Neuronal stem cell (in vitro differentiated cells): ENCODE measurements around the gene CEP68.

Experiments used
- DNase-seq: peaks from one replicate; pipeline ENCODE4 v3.0.0-alpha.2; 2013; ENCODE audit warnings: low spot score
- H2AFZ ChIP-seq: one replicate; pipeline ENCODE4 v1.6.1; 2013; ENCODE audit warnings: mild to moderate bottlenecking, low read length, inconsistent platforms
- H2AK5ac ChIP-seq: 2 replicates; pipeline ENCODE4 v1.6.1; 2013; ENCODE audit warnings: low read depth, mild to moderate bottlenecking, inconsistent platforms, low read length, moderate library complexity, mixed read lengths
- H2BK120ac ChIP-seq: 2 replicates; pipeline ENCODE4 v1.6.1; 2013; ENCODE audit warnings: low read depth, mild to moderate bottlenecking, inconsistent platforms, low read length, moderate library complexity, mixed read lengths
- H2BK12ac ChIP-seq: one replicate; pipeline ENCODE4 v1.6.1; 2013; ENCODE audit warnings: low read length, inconsistent platforms
- H2BK15ac ChIP-seq: 2 replicates; pipeline ENCODE4 v1.6.1; 2013; ENCODE audit warnings: mild to moderate bottlenecking, low read length, inconsistent platforms, mixed read lengths
- H2BK5ac ChIP-seq: one replicate; pipeline ENCODE4 v1.6.1; 2013; ENCODE audit warnings: inconsistent platforms, mild to moderate bottlenecking, low read length, moderate library complexity
- H3K14ac ChIP-seq: one replicate; pipeline ENCODE4 v1.6.1; 2013; ENCODE audit warnings: low read length, inconsistent platforms
- H3K18ac ChIP-seq: 2 replicates; pipeline ENCODE4 v1.6.1; 2013; ENCODE audit warnings: low read length, inconsistent platforms
- H3K23ac ChIP-seq: 2 replicates; pipeline ENCODE4 v1.6.1; 2013; ENCODE audit warnings: low read depth, mild to moderate bottlenecking, mixed read lengths, low read length, inconsistent platforms; ENCODE audit not compliant: poor library complexity
- H3K27ac ChIP-seq: replicated peaks from 3 replicates; pipeline ENCODE4 v1.5.1; 2013; ENCODE audit warnings: low read length, inconsistent platforms
- H3K27me3 ChIP-seq, 3 experiments: 2 replicates each; pipeline ENCODE4 v1.6.1; 2013; ENCODE audit warnings: low read length in 3 of 3, mild to moderate bottlenecking in 2 of 3, inconsistent platforms in 1 of 3, low read depth in 1 of 3, mixed read lengths in 1 of 3, moderate library complexity in 1 of 3; ENCODE audit not compliant: control insufficient read depth in 3 of 3, insufficient read depth in 3 of 3
- H3K36me3 ChIP-seq, 2 donors: replicated peaks in 1 of 2; 2 replicates each; pipeline ENCODE4 v1.6.1; 2013; ENCODE audit warnings: low read length in 2 of 2; ENCODE audit not compliant: control insufficient read depth in 2 of 2, insufficient read depth in 2 of 2
- H3K4ac ChIP-seq: 2 replicates; pipeline ENCODE4 v1.6.1; 2013; ENCODE audit warnings: inconsistent platforms, mild to moderate bottlenecking, low read length, moderate library complexity
- H3K4me1 ChIP-seq, 2 donors: 1 replicate in 1 of 2; 2 replicates in 1 of 2; pipeline ENCODE4 v1.6.1; 2013; ENCODE audit warnings: low read length in 2 of 2, low read depth in 1 of 2; ENCODE audit not compliant: control insufficient read depth in 2 of 2, insufficient read depth in 1 of 2
- H3K4me2 ChIP-seq: one replicate; pipeline ENCODE4 v1.6.1; 2013; ENCODE audit warnings: mild to moderate bottlenecking, low read length, inconsistent platforms; ENCODE audit not compliant: insufficient read depth, poor library complexity, severe bottlenecking
- H3K4me3 ChIP-seq, 2 donors: 2 replicates each; pipeline ENCODE4 v1.5.1; 2013; ENCODE audit warnings: low read length in 2 of 2, mild to moderate bottlenecking in 2 of 2, inconsistent platforms in 1 of 2, moderate library complexity in 1 of 2
- H3K79me1 ChIP-seq: one replicate; pipeline ENCODE4 v1.6.1; 2013; ENCODE audit warnings: low read depth, mild to moderate bottlenecking, inconsistent platforms, low read length, moderate library complexity
- H3K9ac ChIP-seq: one replicate; pipeline ENCODE4 v1.6.1; 2013; ENCODE audit warnings: mild to moderate bottlenecking, low read depth, low read length, inconsistent platforms; ENCODE audit not compliant: poor library complexity
- H3K9me3 ChIP-seq, 2 donors: replicated peaks in 1 of 2; 2 replicates each; pipeline versions ENCODE3 to v1.6.1; 2013; ENCODE audit warnings: low read length in 2 of 2, mild to moderate bottlenecking in 2 of 2, inconsistent platforms in 1 of 2, low read depth in 1 of 2, mixed read lengths in 1 of 2, moderate library complexity in 1 of 2; ENCODE audit not compliant: control insufficient read depth in 2 of 2, insufficient read depth in 1 of 2
- H4K8ac ChIP-seq: one replicate; pipeline ENCODE4 v1.6.1; 2013; ENCODE audit warnings: low read depth, mild to moderate bottlenecking, inconsistent platforms, low read length, moderate library complexity
- H4K91ac ChIP-seq: one replicate; pipeline ENCODE4 v1.6.1; 2013; ENCODE audit warnings: low read length, low read depth, mild to moderate bottlenecking, inconsistent platforms; ENCODE audit not compliant: poor library complexity
- WGBS, 2 donors: extraction: QIAGEN DNeasy Blood & Tissue Kit; methylation state at CpG; one replicate each; pipeline ENCODE4 v1.1.7; 2013; ENCODE audit warnings: missing lambda C conversion rate in 2 of 2, mixed read lengths in 1 of 2; ENCODE audit not compliant: insufficient read length in 2 of 2, insufficient replicate concordance in 1 of 2; ENCODE audit errors: extremely low coverage in 2 of 2; 5-methylcytosine and 5-hydroxymethylcytosine counted together

Gene CEP68

DNA sequence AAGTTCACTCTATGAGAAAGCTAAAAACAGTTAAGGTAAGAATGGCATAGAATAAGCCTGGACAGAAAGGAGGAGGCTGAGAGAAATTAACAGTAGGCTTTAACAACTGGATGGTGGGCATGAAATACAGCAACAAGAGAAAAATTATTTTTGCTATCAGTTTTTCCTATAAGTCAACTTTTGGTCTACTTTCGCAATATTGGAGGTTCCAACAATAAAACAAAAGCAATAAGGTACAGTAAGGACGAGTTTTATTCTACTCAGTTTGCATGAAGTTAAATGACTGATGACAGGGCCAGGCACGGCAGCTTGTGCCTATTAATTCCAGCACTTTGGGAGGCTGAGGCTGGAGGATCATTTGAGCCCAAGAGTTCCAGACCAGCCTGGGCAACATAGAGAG, 56.4 kb downstream of the CEP68 start:
- H2BK5ac ChIP-seq: no peak overlapping the region
- H3K4me3 ChIP-seq: no peak overlapping the region
- no peak overlapping the region for H4K91ac ChIP-seq
- no peak overlapping the region for H2BK12ac ChIP-seq
- H2BK120ac ChIP-seq: no peak overlapping the region
- no peak overlapping the region for H3K18ac ChIP-seq
- H4K8ac ChIP-seq: no peak overlapping the region
- no peak overlapping the region for H3K4ac ChIP-seq
- no peak overlapping the region for H2BK15ac ChIP-seq
- no peak overlapping the region for H3K27ac ChIP-seq
- no peak overlapping the region for H3K4me2 ChIP-seq
- H3K4me1 ChIP-seq: no peaks in the 10 kb centered on the region
- H3K9me3 ChIP-seq: peaks cover 0 to 7% of the 10 kb centered on the region in 2 donors
- H3K79me1 ChIP-seq: peaks cover 4% of the 10 kb centered on the region
- H3K36me3 ChIP-seq: peaks cover 0 to 20% of the 10 kb centered on the region in 2 donors
- no peaks in the 10 kb centered on the region for H3K27me3 ChIP-seq
- no peak overlapping the region for H3K9ac ChIP-seq
- no peak overlapping the region for H3K23ac ChIP-seq
- no peak overlapping the region for H3K14ac ChIP-seq
- no peak overlapping the region for H2AFZ ChIP-seq
- WGBS, 2 donors: no CpG with 5 or more reads among the region's 3 CpGs
- no peak for DNase-seq
- no peak overlapping the region for H2AK5ac ChIP-seq

DNA sequence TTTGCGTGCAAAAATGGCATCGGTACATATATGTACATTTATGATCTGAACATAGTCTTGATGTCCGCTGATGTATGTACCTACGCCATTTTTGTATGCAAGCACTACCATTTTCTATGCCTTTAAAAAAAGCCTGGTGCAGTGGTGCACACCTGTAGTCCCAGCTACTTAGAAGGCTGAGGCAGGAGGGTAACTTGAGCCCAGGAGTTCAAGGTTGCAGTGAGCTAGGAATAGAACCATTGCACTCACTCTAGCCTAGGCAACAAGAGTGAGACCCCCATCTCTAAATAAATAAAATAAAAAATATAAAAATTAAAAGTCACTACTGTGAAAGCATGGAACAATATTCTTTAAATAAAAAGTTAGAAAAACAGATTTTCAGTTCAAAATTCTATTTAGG, 57.0 kb downstream of the CEP68 start:
- H2BK120ac ChIP-seq: no peak overlapping the region
- no peak overlapping the region for H3K23ac ChIP-seq
- no peak overlapping the region for H3K9ac ChIP-seq
- H3K4me2 ChIP-seq: no peak overlapping the region
- peaks cover 0 to 7% of the 10 kb centered on the region in 2 donors for H3K9me3 ChIP-seq
- H3K14ac ChIP-seq: no peak overlapping the region
- H4K91ac ChIP-seq: no peak overlapping the region
- no peak overlapping the region for H3K18ac ChIP-seq
- peaks cover 0 to 20% of the 10 kb centered on the region in 2 donors for H3K36me3 ChIP-seq
- H2BK12ac ChIP-seq: no peak overlapping the region
- no peak overlapping the region for H2AFZ ChIP-seq
- peaks cover 4% of the 10 kb centered on the region for H3K79me1 ChIP-seq
- no peak overlapping the region for H3K4me3 ChIP-seq
- H3K4ac ChIP-seq: no peak overlapping the region
- no peak overlapping the region for H4K8ac ChIP-seq
- H3K27ac ChIP-seq: no peak overlapping the region
- no peaks in the 10 kb centered on the region for H3K27me3 ChIP-seq
- no peak for DNase-seq
- no CpG with 5 or more reads among the region's 4 CpGs for WGBS, 2 donors
- no peaks in the 10 kb centered on the region for H3K4me1 ChIP-seq
- no peak overlapping the region for H2AK5ac ChIP-seq
- no peak overlapping the region for H2BK15ac ChIP-seq
- no peak overlapping the region for H2BK5ac ChIP-seq

GRCh38 chr2:65113816-65114215, 57.6 kb downstream of the CEP68 start:
- H3K4me3 ChIP-seq: no peak overlapping the region
- no peaks in the 10 kb centered on the region for H3K4me1 ChIP-seq
- no peak overlapping the region for H3K27ac ChIP-seq
- no peak overlapping the region for H4K8ac ChIP-seq
- H3K9me3 ChIP-seq: peaks cover 0 to 7% of the 10 kb centered on the region in 2 donors
- H2BK15ac ChIP-seq: no peak overlapping the region
- no peak overlapping the region for H3K18ac ChIP-seq
- no peak overlapping the region for H2BK120ac ChIP-seq
- H4K91ac ChIP-seq: no peak overlapping the region
- H2BK12ac ChIP-seq: no peak overlapping the region
- WGBS, 2 donors: no CpG with 5 or more reads among the region's 2 CpGs
- H3K4me2 ChIP-seq: no peak overlapping the region
- H2AFZ ChIP-seq: no peak overlapping the region
- no peak overlapping the region for H3K14ac ChIP-seq
- H3K36me3 ChIP-seq: peaks cover 0 to 15% of the 10 kb centered on the region in 2 donors
- H3K23ac ChIP-seq: no peak overlapping the region
- peaks cover 4% of the 10 kb centered on the region for H3K79me1 ChIP-seq
- H3K4ac ChIP-seq: no peak overlapping the region
- H3K9ac ChIP-seq: no peak overlapping the region
- no peaks in the 10 kb centered on the region for H3K27me3 ChIP-seq
- DNase-seq: no peak
- H2BK5ac ChIP-seq: no peak overlapping the region
- no peak overlapping the region for H2AK5ac ChIP-seq

DNA sequence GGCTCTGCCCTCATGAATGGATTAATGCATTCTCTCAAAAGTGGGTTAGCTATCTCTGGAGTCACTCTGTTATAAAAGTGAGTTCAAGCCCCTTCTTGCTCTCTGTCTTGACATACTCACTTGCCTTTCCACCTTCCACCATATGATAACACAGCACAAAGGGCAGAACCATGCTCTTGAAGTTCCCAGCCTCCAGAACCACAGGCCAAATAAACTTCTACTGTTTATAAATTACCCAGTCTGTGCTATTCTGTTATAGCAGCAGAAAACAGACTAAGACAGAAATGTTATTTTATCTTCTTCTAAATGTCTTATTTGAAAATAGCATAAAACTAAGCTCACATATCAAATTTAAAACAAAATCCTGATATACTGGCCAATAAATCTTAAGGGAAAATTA, 58.7 kb downstream of the CEP68 start:
- no peak overlapping the region for H3K27ac ChIP-seq
- H3K9me3 ChIP-seq: peaks cover 0 to 7% of the 10 kb centered on the region in 2 donors
- H3K79me1 ChIP-seq: peaks cover 4% of the 10 kb centered on the region
- H2BK12ac ChIP-seq: no peak overlapping the region
- H3K23ac ChIP-seq: no peak overlapping the region
- H3K9ac ChIP-seq: no peak overlapping the region
- no peak overlapping the region for H3K4ac ChIP-seq
- H2AK5ac ChIP-seq: no peak overlapping the region
- no peak overlapping the region for H3K4me2 ChIP-seq
- H4K8ac ChIP-seq: no peak overlapping the region
- no peak overlapping the region for H3K14ac ChIP-seq
- H3K4me1 ChIP-seq: no peaks in the 10 kb centered on the region
- H2AFZ ChIP-seq: no peak overlapping the region
- H3K4me3 ChIP-seq: no peak overlapping the region
- peaks cover 0 to 11% of the 10 kb centered on the region in 2 donors for H3K36me3 ChIP-seq
- H4K91ac ChIP-seq: no peak overlapping the region
- H2BK5ac ChIP-seq: no peak overlapping the region
- no peak for DNase-seq
- H2BK15ac ChIP-seq: no peak overlapping the region
- H3K18ac ChIP-seq: no peak overlapping the region
- no peaks in the 10 kb centered on the region for H3K27me3 ChIP-seq
- H2BK120ac ChIP-seq: no peak overlapping the region
